ENCODE results near the gene ZBTB20.

ZBTB20 gene

DNA sequence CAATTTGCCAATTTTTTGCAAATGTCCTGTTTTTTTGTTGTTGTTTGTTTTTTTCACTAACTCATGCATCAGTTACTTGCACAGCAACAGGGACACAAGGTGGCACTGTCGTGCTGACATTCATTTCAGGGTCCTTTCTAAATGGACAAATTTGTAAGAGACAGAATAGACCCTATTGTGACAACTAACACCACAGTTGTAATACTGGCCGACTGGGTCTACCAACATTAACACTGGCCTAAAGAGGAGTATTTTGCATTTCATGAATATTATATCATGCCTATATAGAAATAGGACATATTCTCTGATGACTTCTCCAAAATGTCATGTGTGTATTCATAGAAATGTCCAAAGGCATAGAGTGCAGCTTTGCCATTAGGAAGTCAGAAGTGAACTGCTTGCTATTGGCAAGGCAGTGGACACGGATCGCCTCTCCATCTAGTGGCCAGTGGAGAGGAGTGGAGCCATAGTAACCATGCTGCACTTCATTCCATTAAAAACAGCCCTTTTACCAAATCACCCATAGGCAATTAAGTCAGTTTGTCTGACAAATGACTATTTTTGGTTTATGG is 54.8 kb downstream of the ZBTB20 start:
- in situ Hi-C loops (cut with HindIII; ENCODE audit: low sequenced_read_pairs): no loop called here

DNA sequence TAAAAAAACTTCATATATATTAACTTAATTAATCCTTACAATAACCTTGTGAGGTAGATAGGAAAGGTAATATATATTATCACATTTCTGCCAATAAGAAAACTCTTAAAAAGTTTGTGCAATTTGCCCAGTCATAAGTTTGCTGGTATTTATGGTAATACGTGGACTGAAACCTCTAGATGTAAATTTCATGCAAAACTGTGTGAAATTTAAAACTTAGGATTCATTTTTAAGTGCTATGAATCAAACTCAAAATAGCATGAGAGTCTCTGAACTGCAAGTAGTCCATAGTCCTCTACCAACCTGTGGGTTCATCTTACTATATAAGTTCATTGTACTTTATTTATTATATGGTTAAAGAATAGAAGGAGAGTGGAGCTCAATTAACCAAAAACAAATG is 56.4 kb downstream of the ZBTB20 start:
- in situ Hi-C loops (cut with HindIII; ENCODE audit: low sequenced_read_pairs): no loop called here

DNA sequence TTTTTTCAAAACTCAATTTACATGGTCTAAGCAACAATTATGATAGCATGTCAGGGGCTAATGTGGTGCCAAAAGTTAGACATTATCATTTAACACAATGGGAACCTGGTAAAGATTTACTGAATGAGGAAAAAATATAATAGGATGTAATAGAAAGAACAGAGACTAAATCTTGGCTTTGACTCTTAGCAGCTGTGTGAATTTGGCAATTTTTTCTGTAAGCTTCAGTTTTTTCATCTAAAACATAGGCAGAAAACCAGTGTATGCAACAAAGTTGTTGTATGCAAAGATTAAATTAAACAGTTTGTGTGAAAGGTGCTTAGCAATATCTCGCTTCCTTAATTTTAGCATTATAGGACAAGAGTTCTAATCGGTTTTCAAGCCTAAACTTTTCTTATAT is 57.6 kb downstream of the ZBTB20 start:
- in situ Hi-C loops (cut with HindIII; ENCODE audit: low sequenced_read_pairs): no loop called here

DNA sequence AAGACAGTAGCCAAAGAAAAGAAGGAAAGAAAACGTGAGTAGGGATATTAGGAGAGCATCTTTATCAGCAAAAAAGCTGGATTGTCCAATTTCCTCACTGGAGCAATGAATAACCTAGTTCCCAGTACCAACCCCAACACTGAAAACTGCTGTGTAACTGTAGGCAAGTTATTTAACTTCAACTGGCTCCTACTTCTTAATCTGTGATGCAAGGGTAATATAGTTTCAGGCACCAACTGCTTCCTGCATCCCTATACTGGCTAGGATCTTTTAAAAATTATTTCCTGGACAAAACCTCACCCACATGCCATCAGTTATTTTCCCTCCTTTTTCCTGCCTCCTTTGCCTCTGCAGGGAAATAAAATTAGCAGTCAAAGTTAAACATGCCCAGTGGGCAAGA is 59.6 kb downstream of the ZBTB20 start:
- in situ Hi-C loops (cut with HindIII; ENCODE audit: low sequenced_read_pairs): no loop called here

DNA sequence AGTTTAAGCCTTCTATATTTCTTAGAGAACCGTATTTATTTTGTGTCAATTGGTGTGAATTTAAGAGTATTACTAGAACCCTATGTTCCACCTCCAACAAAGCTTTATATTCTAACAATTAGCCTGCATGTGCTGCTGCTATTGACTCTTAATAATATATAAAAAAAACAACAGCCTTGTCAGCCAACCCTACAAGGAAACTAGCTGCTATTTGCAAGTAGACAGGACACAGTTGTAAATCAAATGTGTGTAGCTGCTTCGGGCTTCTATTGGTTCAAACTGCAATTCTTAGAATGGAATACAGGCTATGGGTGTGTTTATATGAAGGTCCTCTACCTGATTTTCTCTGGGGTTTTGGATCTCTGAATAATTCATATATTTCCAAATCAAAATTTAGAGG is 60.7 kb downstream of the ZBTB20 start:
- in situ Hi-C loops (cut with HindIII; ENCODE audit: low sequenced_read_pairs): no loop called here

DNA sequence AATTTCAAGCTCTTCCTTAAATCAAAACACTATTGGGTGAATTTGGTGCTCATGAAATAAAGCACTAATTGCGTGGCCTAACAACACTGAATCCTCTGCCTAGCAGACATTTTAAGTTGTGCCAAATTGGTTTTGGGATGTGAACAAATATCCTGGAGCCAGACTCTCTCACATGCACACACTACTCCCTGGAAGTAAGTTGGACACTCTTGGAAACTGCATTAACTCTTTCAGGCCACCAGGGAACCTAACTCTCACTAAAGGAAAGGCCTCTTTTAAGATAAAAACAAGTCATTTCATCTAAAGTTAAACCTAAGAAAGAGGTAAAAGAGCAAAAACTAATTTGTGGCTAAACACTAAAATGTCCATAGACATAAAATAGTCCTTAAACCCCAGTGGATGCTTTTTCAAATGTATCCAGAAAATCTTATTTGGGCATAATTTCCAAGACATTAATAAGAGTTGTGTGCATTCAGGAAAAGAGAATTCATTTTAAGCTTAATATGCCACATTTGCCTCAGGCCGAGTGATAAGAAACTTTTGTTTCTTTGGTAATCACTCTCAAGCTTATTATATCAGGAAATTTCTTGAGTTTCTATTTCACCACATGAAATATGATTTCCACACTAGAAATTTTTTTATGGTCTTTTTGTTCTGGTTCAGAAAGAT is 61.8 kb downstream of the ZBTB20 start:
- in situ Hi-C loops (cut with HindIII; ENCODE audit: low sequenced_read_pairs): no loop called here

DNA sequence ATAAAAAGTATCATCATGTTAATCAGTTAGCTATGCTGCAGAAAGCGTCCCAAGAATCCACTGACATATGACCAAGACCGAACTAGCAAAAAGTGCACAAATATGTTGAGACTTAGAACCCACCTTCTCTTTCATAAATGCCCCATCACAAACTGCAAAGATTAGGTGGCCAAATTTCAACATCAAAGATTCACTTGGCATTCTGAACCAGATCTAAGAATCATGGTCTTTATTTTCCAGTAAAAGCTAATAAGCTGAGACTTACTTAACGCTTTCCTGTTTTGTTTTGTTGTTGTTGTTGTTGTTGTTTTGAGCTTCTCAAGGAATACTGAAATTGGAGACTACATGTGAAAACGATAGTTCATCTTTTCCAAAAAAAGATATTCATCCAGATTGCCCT is 62.4 kb downstream of the ZBTB20 start:
- in situ Hi-C loops (cut with HindIII; ENCODE audit: low sequenced_read_pairs): no loop called here

DNA sequence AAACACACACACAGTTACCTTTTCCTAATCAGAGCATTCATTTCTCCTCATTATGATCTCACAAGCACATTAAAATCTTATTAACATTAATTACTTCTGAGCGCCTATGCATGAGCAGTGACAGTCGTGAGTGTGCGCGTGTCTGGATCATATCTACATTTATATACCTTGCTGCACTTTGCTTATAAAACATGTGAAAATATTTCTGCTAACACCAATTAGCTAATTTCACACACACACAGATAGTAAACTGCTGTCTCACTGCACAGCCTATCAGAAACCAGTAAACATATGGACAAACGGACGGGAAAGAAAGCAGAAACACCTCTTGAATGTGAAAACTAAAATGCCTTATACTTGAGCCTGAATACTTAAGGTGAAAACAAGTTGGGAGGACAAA is 64.8 kb downstream of the ZBTB20 start:
- in situ Hi-C loops (cut with HindIII; ENCODE audit: low sequenced_read_pairs): no loop called here

DNA sequence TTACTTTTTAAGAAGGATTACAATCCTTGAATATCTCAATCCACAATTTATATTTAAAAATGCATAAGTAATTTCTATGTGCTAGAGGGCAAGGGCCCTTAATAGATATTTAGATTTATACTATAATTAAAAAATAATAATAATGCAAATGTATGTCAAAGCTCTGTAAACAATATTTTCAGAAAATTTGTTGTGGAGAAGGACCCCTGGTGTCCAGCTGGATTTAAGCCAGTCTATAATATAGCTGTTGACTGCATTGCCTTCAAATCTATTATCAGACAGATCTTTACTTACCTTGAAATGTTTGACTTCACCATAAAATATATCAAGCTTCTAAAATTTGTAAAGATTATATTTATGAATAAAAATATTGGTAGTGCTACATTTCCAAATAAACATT is 65.6 kb downstream of the ZBTB20 start:
- in situ Hi-C loops (cut with HindIII; ENCODE audit: low sequenced_read_pairs): no loop called here

DNA sequence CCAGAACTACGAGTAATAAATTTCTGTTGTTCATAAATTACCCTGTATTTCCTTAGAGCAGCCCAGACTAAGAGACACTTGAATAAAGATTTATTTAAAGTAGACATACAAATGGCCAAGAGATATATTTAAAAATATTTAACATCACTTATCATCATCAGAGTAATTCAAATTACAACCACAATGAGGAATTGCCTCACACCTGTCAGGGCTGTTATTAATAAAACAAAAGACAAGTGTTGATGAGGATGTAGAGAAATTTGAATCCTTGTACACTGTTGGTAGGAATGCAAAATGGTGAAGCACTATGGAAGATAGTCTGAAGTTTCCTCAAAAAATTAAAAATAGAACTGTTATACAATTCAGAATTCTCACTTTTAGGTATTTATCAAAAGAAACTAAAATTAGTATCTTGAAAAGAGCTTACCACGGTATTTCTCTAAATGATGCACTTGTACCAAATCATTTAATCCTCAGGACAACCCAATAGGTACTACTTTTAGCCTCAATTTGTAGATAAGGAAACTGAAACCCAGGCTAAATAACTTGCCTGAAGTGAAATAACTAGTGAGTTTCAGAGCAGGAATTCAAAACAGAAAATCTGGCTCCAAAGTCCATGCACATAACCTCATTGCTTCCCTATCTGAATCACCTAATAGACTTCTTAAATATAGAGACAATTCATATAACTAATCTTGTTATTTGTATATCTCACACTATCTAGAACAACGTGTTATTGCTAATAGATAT is 69.4 kb downstream of the ZBTB20 start:
- in situ Hi-C loops (cut with HindIII; ENCODE audit: low sequenced_read_pairs): no loop called here

DNA sequence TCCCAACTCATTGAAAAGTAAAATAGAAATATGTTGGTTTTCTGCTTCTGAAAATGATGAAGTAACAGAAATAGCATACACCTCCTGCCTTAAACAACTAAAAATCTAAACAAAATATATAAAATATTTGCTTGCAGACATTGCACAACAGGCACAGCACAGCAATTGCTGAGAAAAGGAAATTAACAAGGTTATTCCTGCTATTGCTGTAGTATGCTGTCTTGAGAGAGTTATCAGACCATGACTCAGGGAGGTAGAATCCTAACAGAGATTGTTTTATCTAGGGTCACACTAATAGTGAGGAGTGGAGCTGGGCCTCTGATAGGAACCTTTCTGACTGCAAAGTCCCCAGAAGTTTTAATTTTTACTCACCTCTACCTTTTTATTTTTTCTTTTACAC is 72.6 kb downstream of the ZBTB20 start:
- in situ Hi-C loops (cut with HindIII; ENCODE audit: low sequenced_read_pairs): no loop called here

DNA sequence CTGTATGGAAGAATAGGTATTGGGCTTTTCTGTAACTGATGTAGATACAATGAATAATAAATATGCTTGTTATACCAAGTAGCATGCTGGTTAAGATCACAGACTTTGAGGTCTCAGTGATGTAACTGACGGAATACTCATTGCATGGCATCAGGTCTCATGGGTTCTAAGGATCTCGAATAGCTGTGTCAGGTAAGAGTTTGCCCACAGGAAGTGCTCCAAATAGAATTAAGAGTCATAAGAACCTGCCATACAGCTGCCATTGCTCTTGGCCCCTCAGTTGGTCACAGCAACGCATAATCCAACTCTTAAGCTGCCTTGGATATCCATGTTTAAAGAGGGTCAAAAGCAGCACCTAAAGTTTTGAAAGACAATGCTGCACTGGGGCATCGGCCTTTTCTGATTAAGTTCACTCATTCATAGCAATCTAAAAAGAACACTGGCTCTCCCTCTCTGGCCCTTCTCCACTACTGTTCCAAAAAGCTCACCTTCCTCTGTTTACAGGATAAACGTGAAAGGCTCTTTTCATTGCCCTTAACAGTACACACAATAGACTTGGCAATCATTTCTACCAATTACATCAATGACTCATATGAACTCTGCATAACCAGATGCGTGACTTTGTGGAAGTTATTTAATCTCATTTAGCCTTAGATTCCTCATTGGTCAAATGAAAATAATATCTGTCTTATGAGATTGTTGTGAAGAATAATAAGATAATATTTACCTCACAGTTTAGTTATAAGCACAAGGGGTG is 74.6 kb downstream of the ZBTB20 start:
- in situ Hi-C loops (cut with HindIII; ENCODE audit: low sequenced_read_pairs): no loop called here

DNA sequence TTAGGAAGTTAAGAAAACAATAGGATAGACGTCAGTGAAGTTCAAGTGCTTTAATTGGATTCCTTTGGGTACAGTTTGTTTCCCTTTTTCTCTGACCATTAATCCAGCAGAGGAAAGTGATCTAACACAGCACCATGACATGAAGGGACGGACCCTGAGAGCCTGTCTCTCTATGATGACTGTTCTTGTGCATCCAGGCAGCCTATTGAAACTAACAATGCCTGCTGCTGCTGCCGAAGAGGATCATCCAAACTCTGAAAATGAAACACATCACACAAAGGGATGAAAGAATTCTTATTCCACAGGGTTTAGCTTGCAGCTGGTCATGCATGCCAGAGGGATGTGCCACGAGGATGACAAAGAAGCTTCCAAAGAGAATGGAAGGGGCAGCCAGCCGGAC is 75.5 kb downstream of the ZBTB20 start:
- in situ Hi-C loops (cut with HindIII; ENCODE audit: low sequenced_read_pairs): no loop called here

DNA sequence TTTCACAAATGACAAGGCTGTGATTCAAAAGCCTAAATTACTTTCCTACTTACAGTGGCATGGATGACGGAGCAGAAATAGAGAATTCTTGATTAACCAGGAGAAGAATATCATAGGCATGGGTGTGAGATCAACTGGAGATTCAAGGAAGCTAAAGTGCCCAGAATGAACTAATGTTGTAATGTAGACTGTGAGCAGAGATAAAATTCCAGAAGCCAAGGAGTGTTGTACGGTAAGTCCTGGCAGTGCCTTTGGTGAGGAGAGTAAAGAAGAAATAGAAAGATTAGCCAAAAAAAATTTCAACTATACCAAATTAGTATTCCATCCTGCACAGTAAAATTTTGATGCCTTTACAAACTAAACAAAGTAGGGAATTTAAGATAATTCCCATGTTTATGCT is 75.9 kb downstream of the ZBTB20 start:
- in situ Hi-C loops (cut with HindIII; ENCODE audit: low sequenced_read_pairs): no loop called here

DNA sequence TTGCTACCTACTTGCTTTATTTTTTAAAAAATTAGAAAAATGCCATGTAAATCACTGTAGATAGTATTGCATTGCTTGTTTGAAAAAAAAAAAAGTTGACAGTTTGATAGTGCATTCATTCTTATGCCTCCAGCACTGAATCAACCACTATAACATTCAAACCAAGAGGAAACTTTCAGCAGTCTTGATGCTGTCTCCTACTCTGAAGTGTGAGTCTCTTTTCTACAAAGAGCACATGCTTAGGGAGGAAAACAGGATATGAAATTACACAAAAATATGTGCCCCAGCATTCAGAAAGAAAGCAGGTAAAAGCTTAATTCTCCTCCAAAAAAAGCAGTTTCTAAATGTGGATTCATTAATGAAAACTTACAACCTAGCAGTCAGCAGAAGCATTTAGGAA is 78.3 kb downstream of the ZBTB20 start:
- in situ Hi-C loops (cut with HindIII; ENCODE audit: low sequenced_read_pairs): no loop called here

DNA sequence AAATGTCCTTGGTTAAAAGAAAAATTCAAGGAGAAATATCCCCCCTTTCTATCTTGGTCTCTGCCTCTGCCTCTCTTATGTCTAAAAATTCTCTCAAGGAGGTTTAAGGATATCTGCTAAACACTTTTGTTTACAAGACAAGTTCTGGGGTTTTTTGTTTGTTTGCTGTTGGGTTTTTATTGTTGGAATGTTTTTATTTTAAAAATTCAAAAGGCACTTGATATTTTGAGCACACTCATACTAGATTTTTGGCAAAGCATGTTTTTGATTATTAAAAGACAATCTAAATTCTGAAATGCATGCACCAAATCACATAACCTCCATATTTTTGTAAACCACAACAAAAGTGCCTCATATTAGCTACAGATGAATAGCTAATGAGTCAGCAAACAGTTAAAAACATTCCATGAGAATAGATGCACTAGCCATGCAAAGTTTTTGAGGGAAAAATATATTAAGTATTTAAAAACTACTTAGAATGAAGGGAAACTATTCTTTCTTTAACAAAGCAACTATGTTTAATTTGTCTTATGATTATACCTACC is 84.6 kb downstream of the ZBTB20 start:
- in situ Hi-C loops (cut with HindIII; ENCODE audit: low sequenced_read_pairs): no loop called here

DNA sequence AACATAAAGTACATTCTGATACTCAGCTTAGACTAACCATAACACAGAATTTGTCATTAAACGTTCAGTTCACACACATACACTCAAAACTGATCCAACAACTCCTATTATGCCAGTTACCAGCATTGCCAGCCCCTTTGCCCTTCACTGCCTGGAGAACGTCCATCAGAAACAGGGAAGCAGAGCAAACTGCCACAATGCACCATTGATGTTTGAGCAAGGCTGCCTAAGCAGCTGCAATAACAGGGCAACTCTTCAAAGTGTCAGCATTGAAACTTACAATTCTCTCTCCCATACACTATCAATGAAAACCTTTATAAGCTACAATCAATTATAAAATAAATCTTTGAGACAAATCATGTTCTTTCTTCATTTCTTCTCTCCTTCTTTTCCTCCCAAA is 85.1 kb downstream of the ZBTB20 start:
- in situ Hi-C loops (cut with HindIII; ENCODE audit: low sequenced_read_pairs): no loop called here

DNA sequence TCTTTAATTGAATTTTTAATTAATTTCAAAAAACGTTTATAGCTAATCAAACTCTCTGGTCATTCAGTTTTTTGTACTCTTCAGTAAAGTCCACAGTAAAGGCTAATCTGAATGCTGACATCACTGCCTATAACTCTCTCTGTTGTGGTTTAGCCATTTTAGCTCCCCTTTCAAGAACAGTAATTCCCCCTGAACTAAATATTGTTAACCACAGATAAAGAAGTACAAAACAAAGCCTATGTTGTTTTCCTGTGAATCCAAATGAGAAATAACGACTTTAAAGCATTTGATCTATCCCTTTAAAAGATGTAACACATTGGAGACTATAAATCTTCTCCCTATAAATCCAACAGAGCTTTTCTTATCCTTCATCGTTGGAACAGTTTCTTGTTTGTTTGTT is 94.2 kb downstream of the ZBTB20 start:
- in situ Hi-C loops (cut with HindIII; ENCODE audit: low sequenced_read_pairs): no loop called here

DNA sequence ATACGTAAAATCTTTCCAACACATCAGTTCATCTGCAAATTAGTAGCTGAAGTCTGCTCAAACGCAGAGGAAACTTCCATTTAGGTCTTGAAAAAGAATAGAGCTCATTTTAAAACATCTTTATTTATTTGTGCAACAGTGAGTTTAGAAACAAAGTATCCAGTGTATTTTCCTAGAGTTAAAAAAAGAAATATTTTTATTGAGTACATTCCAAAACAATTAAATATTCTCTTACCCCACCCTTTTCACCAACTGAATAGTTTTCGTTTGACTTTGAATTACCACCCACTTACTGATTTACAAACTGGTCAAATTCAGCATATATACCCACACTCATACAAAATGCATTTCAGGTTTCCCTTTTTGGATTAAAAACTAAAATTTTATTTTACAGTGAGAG is 104.7 kb downstream of the ZBTB20 start:
- in situ Hi-C loops (cut with HindIII; ENCODE audit: low sequenced_read_pairs): no loop called here

DNA sequence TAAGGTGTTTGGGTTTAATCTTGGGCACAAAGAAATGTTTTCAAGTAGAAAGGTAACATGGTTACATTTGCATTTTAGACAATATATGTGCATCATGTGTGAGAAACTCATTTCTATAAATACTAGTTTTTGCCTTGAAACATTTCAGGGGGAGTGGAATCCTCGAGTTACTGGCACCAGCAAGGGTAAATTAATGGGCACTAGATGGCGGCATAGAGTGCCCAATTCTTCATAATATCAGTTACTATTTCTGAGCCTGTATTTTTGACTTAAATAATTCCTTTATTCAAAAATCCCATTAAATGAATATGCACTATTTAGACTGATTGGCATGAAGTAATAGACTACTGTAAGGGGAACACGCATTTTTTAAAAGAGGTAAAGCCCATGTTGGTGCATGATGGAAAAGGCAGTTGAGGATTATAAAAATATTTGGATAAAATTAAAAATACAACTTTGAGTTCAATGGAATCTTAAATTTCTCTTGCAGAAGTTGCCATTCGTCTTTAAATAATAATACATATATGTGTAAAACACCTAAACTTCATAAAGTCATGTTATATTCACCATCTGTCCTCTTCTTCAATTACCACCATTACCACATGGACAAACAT is 106.3 kb downstream of the ZBTB20 start:
- in situ Hi-C loops (cut with HindIII; ENCODE audit: low sequenced_read_pairs): no loop called here

DNA sequence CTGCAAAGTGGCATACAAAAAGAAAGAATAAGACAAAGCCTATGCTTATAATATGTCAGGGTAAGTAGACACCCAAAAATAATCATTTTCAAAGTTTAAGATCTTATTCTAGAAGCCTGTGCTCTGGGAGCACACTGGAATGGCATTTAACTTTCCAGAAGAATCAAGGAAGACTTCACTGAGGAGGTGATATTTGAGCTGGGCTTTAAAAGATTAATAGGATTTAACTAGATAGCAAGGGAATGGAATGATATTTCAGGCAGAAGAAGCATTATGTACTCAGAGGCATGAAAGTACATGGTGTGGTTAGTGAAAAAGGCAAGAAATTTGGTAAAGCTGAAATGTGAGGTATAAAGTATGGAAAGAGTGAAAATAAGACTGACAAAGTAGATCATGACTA is 106.8 kb downstream of the ZBTB20 start:
- in situ Hi-C loops (cut with HindIII; ENCODE audit: low sequenced_read_pairs): no loop called here

All from DLD1 (cell line).